Frontal cortex (tissue), 4 donors: ENCODE measurements around the gene KIF3B. TPM values are rescaled to one million over a fixed set of nuclear protein-coding genes. Genes with fewer than 3 reads are reported as not detected.
A peak's percentile ranks its signal among the peaks of the same experiment; 100 is the strongest.

Experiments
- DNase-seq, 2 donors: peaks; one replicate each; pipeline ENCODE4 v3.0.0; 2012; ENCODE audit warnings: low spot score in 2 of 2
- FAIRE-seq: peaks from 2 replicates; lab custom pipeline; 2012; peaks lifted over from hg19 to GRCh38; lab: Jason Lieb, UNC
- total RNA-seq: library from RNA; depleted of rRNA; stranded (reverse); fragments of >200 nt; gene quantifications from one replicate; pipeline ENCODE4 v1.2.3, GENCODE V29; 2014
- donor health status: control.
- donor health status: control.
- donor health status: control.

The KIF3B gene
- 89.3 TPM for total RNA-seq

- no peak for FAIRE-seq
- peak; percentile 96 to 97 for DNase-seq
Measured at GRCh38 chr20:32277361-32278198, at the start of gene KIF3B. Gene KIF3B (plus strand): TSS chr20:32277651. CDS start chr20:32309778, 32,127 bp downstream.

GRCh38 chr20:32227744-32228688 lies 49.4 kb upstream of the KIF3B start:
- DNase-seq (no peak), FAIRE-seq (no peak)

GRCh38 chr20:32229251-32229747 lies 48.2 kb upstream of the KIF3B start:
- FAIRE-seq (no peak), DNase-seq (no peak)

- DNase-seq: no peak
- FAIRE-seq: no peak
Measured at GRCh38 chr20:32230707-32231106, 46.7 kb upstream of the KIF3B start.

- FAIRE-seq: no peak
Measured at GRCh38 chr20:32231245-32231644, 46.2 kb upstream of the KIF3B start.

GRCh38 chr20:32231847-32232246 lies 45.6 kb upstream of the KIF3B start:
- DNase-seq (no peak), FAIRE-seq (no peak)

More at GRCh38 chr20:32231245-32231644, 46.2 kb upstream of the KIF3B start:
- DNase-seq: no peak

GRCh38 chr20:32232326-32232886 lies 45.0 kb upstream of the KIF3B start:
- FAIRE-seq: no peak
- no peak for DNase-seq

GRCh38 chr20:32233286-32233685 lies 44.2 kb upstream of the KIF3B start:
- FAIRE-seq (no peak), DNase-seq (no peak)

GRCh38 chr20:32234135-32234808 lies 43.2 kb upstream of the KIF3B start:
- no peak for DNase-seq
- no peak for FAIRE-seq

- no peak for FAIRE-seq
- no peak for DNase-seq
Measured at GRCh38 chr20:32235331-32236047, 42.0 kb upstream of the KIF3B start.

GRCh38 chr20:32236048-32236533 lies 41.4 kb upstream of the KIF3B start:
- no peak for DNase-seq
- FAIRE-seq: no peak

- FAIRE-seq: no peak
- no peak for DNase-seq
Measured at GRCh38 chr20:32236819-32237218, 40.6 kb upstream of the KIF3B start.

GRCh38 chr20:32237419-32237818 lies 40.0 kb upstream of the KIF3B start:
- DNase-seq (no peak), FAIRE-seq (no peak)

- no peak for DNase-seq
Measured at GRCh38 chr20:32238483-32239425, 38.7 kb upstream of the KIF3B start.

GRCh38 chr20:32240205-32240604 lies 37.2 kb upstream of the KIF3B start:
- DNase-seq (no peak), FAIRE-seq (no peak)

More at GRCh38 chr20:32238483-32239425, 38.7 kb upstream of the KIF3B start:
- FAIRE-seq: peak; percentile 3

GRCh38 chr20:32241807-32242206 lies 35.6 kb upstream of the KIF3B start:
- no peak for DNase-seq
- no peak for FAIRE-seq

- FAIRE-seq: no peak
- no peak for DNase-seq
Measured at GRCh38 chr20:32244150-32244823, 33.2 kb upstream of the KIF3B start.
